CD4-positive, alpha-beta T cell treated with Interleukin-15 for 4 hours (primary cell): ENCODE results near the gene DGCR6L.
"Not testable (repeated sequence)": the region's sequence is repeated elsewhere in the genome, so short reads cannot be mapped to it uniquely, and the experiment has no call there.

Experiments used
- DNase-seq: peaks from one replicate; pipeline ENCODE4 v3.0.0-alpha.2; 2020; ENCODE audit warnings: low spot score

Gene DGCR6L

GRCh38 chr22:20308806-20309650 is 10.8 kb downstream of the DGCR6L start:
- not testable (repeated sequence) for DNase-seq

GRCh38 chr22:20307448-20308447 is 12.1 kb downstream of the DGCR6L start:
- DNase-seq: not testable (repeated sequence)

GRCh38 chr22:20306646-20307447 is 13.0 kb downstream of the DGCR6L start:
- DNase-seq: not testable (repeated sequence)

- DNase-seq: no peak
Measured at GRCh38 chr22:20305894-20306645, 13.8 kb downstream of the DGCR6L start.

GRCh38 chr22:20305230-20305893 is 14.5 kb downstream of the DGCR6L start:
- not testable (repeated sequence) for DNase-seq

GRCh38 chr22:20304646-20305045 is 15.2 kb downstream of the DGCR6L start:
- DNase-seq: no peak

GRCh38 chr22:20303229-20303534 is 16.7 kb downstream of the DGCR6L start:
- not testable (repeated sequence) for DNase-seq

- DNase-seq: no peak
Measured at GRCh38 chr22:20302438-20303228, 17.2 kb downstream of the DGCR6L start.

- DNase-seq: no peak
Measured at GRCh38 chr22:20299746-20300136, 20.1 kb downstream of the DGCR6L start.

GRCh38 chr22:20298803-20299745 is 20.8 kb downstream of the DGCR6L start:
- peak; percentile 95 for DNase-seq

- DNase-seq: no peak
Measured at GRCh38 chr22:20298110-20298802, 21.6 kb downstream of the DGCR6L start.

- no peak for DNase-seq
Measured at GRCh38 chr22:20297414-20298109, 22.3 kb downstream of the DGCR6L start.

GRCh38 chr22:20296598-20296997 is 23.3 kb downstream of the DGCR6L start:
- no peak for DNase-seq

GRCh38 chr22:20295262-20296064 is 24.4 kb downstream of the DGCR6L start:
- DNase-seq: no peak

- DNase-seq: no peak
Measured at GRCh38 chr22:20292673-20293232, 27.1 kb downstream of the DGCR6L start.

- no peak for DNase-seq
Measured at GRCh38 chr22:20292108-20292507, 27.8 kb downstream of the DGCR6L start.
